PFSK-1 (cell line): Measurements from ENCODE around the gene LY6G6C.

ENCODE experiments used
- FOXP2 ChIP-seq: optimal IDR thresholded peaks from 2 replicates; pipeline ENCODE3; 2011; ENCODE audit warnings: borderline replicate concordance, control low read depth, inconsistent platforms; ENCODE audit not compliant: insufficient read depth; ENCODE audit errors: extremely low read length, extremely low read depth
- POLR2AphosphoS5 ChIP-seq: IDR thresholded peaks from 2 replicates; pipeline ENCODE4 v1.6.1; 2012; ENCODE audit warnings: low read depth, mild to moderate bottlenecking, control low read depth, low read length, moderate library complexity
- TAF1 ChIP-seq: IDR thresholded peaks from 2 replicates; pipeline ENCODE4 v1.6.1; 2012; ENCODE audit warnings: low read length, control low read depth, borderline replicate concordance; ENCODE audit not compliant: insufficient read depth

DNA sequence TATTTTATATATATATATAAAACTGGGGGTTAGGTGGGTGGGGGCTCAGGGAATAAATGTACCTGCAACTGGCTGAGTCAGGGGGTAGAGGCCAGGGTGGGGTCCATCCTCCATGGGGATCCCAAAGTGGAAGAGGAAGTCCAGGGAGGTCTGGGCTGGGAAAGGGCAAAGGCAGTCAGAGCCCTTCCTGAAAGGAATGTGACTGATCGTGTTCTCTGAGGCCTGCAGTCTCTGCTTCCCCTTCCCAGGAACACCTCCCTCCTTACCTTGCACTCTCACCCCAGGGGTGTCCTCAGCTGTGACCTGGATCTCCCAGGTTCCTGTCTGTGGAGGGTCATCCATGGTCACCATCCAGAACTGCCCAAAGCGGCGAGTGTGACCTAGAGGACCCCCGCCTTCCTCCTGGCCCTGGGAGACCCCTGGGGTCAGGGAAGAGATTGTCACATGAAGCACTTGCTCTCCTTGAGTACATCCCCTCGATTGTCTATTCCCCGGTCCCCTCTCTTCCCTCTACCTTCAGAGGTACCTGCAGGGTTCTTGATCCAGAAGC, 45.6 kb upstream of the LY6G6C start:
- TF ChIP-seq TAF1 (no peak), POLR2AphosphoS5 (no peak), FOXP2 (no peak)
